Measurements from ENCODE around the gene MRPL40.

The MRPL40 gene

GRCh38 chr22:19398206-19398605, 34.1 kb upstream of the MRPL40 start:
- DNase-seq (ENCODE audit: low read depth, low spot score) = no peak
- ChIA-PET CTCF (no interaction called here), POLR2A (no interaction called here)
- no peak overlapping the region for H3K4me3 ChIP-seq (ENCODE audit: low read depth, low read length)
- TF ChIP-seq, protein P1, sequence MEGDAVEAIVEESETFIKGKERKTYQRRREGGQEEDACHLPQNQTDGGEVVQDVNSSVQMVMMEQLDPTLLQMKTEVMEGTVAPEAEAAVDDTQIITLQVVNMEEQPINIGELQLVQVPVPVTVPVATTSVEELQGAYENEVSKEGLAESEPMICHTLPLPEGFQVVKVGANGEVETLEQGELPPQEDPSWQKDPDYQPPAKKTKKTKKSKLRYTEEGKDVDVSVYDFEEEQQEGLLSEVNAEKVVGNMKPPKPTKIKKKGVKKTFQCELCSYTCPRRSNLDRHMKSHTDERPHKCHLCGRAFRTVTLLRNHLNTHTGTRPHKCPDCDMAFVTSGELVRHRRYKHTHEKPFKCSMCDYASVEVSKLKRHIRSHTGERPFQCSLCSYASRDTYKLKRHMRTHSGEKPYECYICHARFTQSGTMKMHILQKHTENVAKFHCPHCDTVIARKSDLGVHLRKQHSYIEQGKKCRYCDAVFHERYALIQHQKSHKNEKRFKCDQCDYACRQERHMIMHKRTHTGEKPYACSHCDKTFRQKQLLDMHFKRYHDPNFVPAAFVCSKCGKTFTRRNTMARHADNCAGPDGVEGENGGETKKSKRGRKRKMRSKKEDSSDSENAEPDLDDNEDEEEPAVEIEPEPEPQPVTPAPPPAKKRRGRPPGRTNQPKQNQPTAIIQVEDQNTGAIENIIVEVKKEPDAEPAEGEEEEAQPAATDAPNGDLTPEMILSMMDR (IDR thresholded peaks at IDR 0.05; ENCODE audit: insufficient read depth, low read length, missing control alignments) = no peak

GRCh38 chr22:19398652-19399051, 33.7 kb upstream of the MRPL40 start:
- TF ChIP-seq, protein P1 (IDR thresholded peaks at IDR 0.05; ENCODE audit: insufficient read depth, low read length, missing control alignments) = no peak
- DNase-seq (ENCODE audit: low read depth, low spot score) = no peak
- ChIA-PET CTCF (no interaction called here), POLR2A (no interaction called here)
- no peak overlapping the region for H3K4me3 ChIP-seq (ENCODE audit: low read depth, low read length)

- ChIA-PET CTCF (interaction anchor here (0.7 to 0.9 kb wide), 2 partner anchors 15 to 229 kb away, joined by 3 read pairs; no protein-coding TSS in a partner anchor), POLR2A (no interaction called here)
These were observed 31.5 kb upstream of the MRPL40 start for GRCh38 chr22:19400881-19401280.

DNA sequence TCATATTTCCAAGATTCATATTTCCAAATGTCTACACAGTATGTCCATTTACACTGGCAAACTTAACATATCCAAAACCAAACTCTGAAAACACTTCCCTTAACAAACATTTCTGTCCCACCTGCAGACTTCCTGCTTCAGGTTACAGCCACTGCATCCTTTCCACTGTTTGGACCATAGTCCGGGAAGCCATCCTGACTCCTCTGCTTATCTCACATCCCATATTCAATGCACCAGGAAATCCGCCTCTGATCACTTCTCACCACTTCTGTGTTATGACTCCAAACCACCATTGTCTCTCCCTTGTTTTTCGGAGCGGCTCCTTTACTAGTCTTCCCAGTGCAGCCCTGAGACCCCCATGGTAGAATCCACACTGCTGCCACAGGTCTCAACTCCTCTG, 30.9 kb upstream of the MRPL40 start:
- TF ChIP-seq, protein P1 (IDR thresholded peaks at IDR 0.05; ENCODE audit: insufficient read depth, low read length, missing control alignments) = no peak
- CTCF ChIA-PET = no interaction called here
- POLR2A ChIA-PET = no interaction called here
- no peak overlapping the region for H3K4me3 ChIP-seq (ENCODE audit: low read depth, low read length)
- DNase-seq (ENCODE audit: low read depth, low spot score) = no peak

More at GRCh38 chr22:19400881-19401280, 31.5 kb upstream of the MRPL40 start:
- TF ChIP-seq, protein P1 (IDR thresholded peaks at IDR 0.05; ENCODE audit: insufficient read depth, low read length, missing control alignments) = no peak
- H3K4me3 ChIP-seq (ENCODE audit: low read depth, low read length) = no peak overlapping the region
- no peak for DNase-seq (ENCODE audit: low read depth, low spot score)

DNA sequence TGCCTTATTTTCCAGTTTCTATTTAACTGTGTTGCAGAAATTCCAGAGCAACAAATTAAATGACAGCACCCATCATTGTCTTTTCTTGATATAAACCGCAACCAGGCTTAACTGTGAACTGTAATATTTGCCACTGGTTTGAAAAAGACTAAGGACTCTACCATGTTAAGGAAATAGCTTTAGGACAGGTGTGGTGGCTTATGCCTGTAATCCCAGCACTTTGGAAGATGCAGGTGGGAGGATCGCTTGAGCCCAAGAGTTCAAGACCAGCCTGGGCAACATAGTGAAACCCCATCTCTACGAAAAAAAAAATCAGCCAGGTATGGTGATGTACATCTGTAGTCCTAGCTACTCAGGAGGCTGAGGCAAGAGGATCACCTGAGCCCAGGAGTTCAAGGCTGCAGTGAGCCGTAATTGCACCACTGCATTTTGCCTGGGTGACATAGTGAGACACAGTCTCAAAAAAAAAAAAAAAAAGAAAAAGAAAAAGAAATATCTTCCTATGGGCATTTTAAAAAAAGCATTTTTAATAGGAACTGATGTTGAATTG, 29.6 kb upstream of the MRPL40 start:
- no peak overlapping the region for H3K4me3 ChIP-seq (ENCODE audit: low read depth, low read length)
- TF ChIP-seq, protein P1 (IDR thresholded peaks at IDR 0.05; ENCODE audit: insufficient read depth, low read length, missing control alignments) = no peak
- ChIA-PET POLR2A (no interaction called here), CTCF (no interaction called here)
- DNase-seq (ENCODE audit: low read depth, low spot score) = no peak

- ChIA-PET CTCF (interaction anchor here (1.4 kb wide), 1 partner anchor 12 kb away, joined by 4 read pairs; no protein-coding TSS in a partner anchor), POLR2A (no interaction called here)
- DNase-seq (ENCODE audit: low read depth, low spot score) = no peak
- TF ChIP-seq, protein P1 (IDR thresholded peaks at IDR 0.05; ENCODE audit: insufficient read depth, low read length, missing control alignments) = no peak
- H3K4me3 ChIP-seq (ENCODE audit: low read depth, low read length) = no peak overlapping the region
These were observed 27.7 kb upstream of the MRPL40 start for GRCh38 chr22:19404676-19405075.
